Measurements from ENCODE around the gene KIF18B.

The KIF18B gene

GRCh38 chr17:44905006-44906000, 42.3 kb downstream of the KIF18B start:
- no peak for DNase-seq (ENCODE audit: low read depth)

- DNase-seq (ENCODE audit: low read depth), result no peak
These were observed 43.3 kb downstream of the KIF18B start for GRCh38 chr17:44904001-44904984.

GRCh38 chr17:44903012-44903685, 44.4 kb downstream of the KIF18B start:
- DNase-seq (ENCODE audit: low read depth), result no peak

- no peak for DNase-seq (ENCODE audit: low read depth)
These were observed 45.3 kb downstream of the KIF18B start for GRCh38 chr17:44902135-44902760.

- DNase-seq (ENCODE audit: low read depth), result no peak
These were observed 46.1 kb downstream of the KIF18B start for GRCh38 chr17:44901411-44901921.

- DNase-seq (ENCODE audit: low read depth), result no peak
These were observed 46.7 kb downstream of the KIF18B start for GRCh38 chr17:44900894-44901293.

- peak; percentile 85 for DNase-seq (ENCODE audit: low read depth)
These were observed 48.3 kb downstream of the KIF18B start, which contains the start of gene EFTUD2 for GRCh38 chr17:44899074-44899782. EFTUD2 (minus strand) TSS chr17:44899445; CDS start chr17:44894521, 4,924 bp downstream.

GRCh38 chr17:44898768-44899073, 48.9 kb downstream of the KIF18B start:
- DNase-seq (ENCODE audit: low read depth), result no peak

GRCh38 chr17:44894642-44895041, 52.9 kb downstream of the KIF18B start:
- DNase-seq (ENCODE audit: low read depth), result no peak

- no peak for DNase-seq (ENCODE audit: low read depth)
These were observed 55.3 kb downstream of the KIF18B start for GRCh38 chr17:44892250-44892649.

GRCh38 chr17:44889003-44889402, 58.6 kb downstream of the KIF18B start:
- no peak for DNase-seq (ENCODE audit: low read depth)

GRCh38 chr17:44887971-44888954, 59.3 kb downstream of the KIF18B start:
- DNase-seq (ENCODE audit: low read depth), result no peak

- DNase-seq (ENCODE audit: low read depth), result no peak
These were observed 60.6 kb downstream of the KIF18B start for GRCh38 chr17:44887016-44887415.

- no peak for DNase-seq (ENCODE audit: low read depth)
These were observed 62.6 kb downstream of the KIF18B start for GRCh38 chr17:44884941-44885340.

GRCh38 chr17:44881145-44881544, 66.4 kb downstream of the KIF18B start:
- no peak for DNase-seq (ENCODE audit: low read depth)

- DNase-seq (ENCODE audit: low read depth), result no peak
These were observed 67.5 kb downstream of the KIF18B start for GRCh38 chr17:44880062-44880461.

GRCh38 chr17:44879376-44879775, 68.2 kb downstream of the KIF18B start:
- no peak for DNase-seq (ENCODE audit: low read depth)

GRCh38 chr17:44878627-44879221, 68.8 kb downstream of the KIF18B start:
- no peak for DNase-seq (ENCODE audit: low read depth)

- DNase-seq (ENCODE audit: low read depth), result no peak
These were observed 70.5 kb downstream of the KIF18B start for GRCh38 chr17:44877121-44877520.

Measured in activated T-helper 9 cell treated with anti-CD3 and anti-CD28 coated beads, Interleukin-2, amount 50 U/mL, for 16 hours (primary cell).